Sigmoid colon (tissue), 7 donors: Measurements from ENCODE around the gene PATJ. TPM values are rescaled to one million over a fixed set of nuclear protein-coding genes. Genes with fewer than 3 reads are reported as not detected.

Experiments used
- DNase-seq: peaks from one replicate; pipeline ENCODE4 v3.0.0-alpha.2; 2019
- H3K27ac ChIP-seq, 4 donors: fragments of 200-600 bp; sonication (generic); one replicate each; pipeline ENCODE4 v1.5.1; 2016 to 2019; ENCODE audit warnings: mild to moderate bottlenecking in 1 of 4
- H3K27me3 ChIP-seq, 3 donors: fragments of 200-600 bp; sonication (generic); one replicate each; pipeline ENCODE4 v1.5.1; 2019; ENCODE audit warnings: mild to moderate bottlenecking in 1 of 3
- H3K36me3 ChIP-seq, 4 donors: fragments of 200-600 bp; sonication (generic); one replicate each; pipeline ENCODE4 v1.5.1; 2016 to 2019
- H3K4me1 ChIP-seq, 4 donors: fragments of 200-600 bp; sonication (generic); one replicate each; pipeline ENCODE4 v1.5.1; 2017 to 2019
- H3K4me3 ChIP-seq, 4 donors: fragments of 200-600 bp; sonication (generic); one replicate each; pipeline ENCODE4 v1.5.1; 2017 to 2019; ENCODE audit warnings: mild to moderate bottlenecking in 2 of 4, moderate library complexity in 1 of 4
- H3K9me3 ChIP-seq, 4 donors: fragments of 200-600 bp in 3 of 4; sonication (generic) in 3 of 4; one replicate each; pipeline versions ENCODE4 v1.5.1 to v1.6.1; 2013 to 2019
- EP300 ChIP-seq, 4 donors: sonication (generic); formaldehyde crosslinking; IDR thresholded peaks; one replicate each; pipeline ENCODE4 v1.6.1; 2017; ENCODE audit warnings: antibody characterized with exemption in 4 of 4
- POLR2A ChIP-seq, 2 donors: fragments of 450-650 bp; IDR thresholded peaks; one replicate each; pipeline ENCODE4 v1.6.1; 2016; ENCODE audit warnings: antibody characterized with exemption in 2 of 2, mild to moderate bottlenecking in 2 of 2, moderate library complexity in 2 of 2
- POLR2AphosphoS5 ChIP-seq, 4 donors: sonication (generic); formaldehyde crosslinking; IDR thresholded peaks; one replicate each; pipeline ENCODE4 v1.6.1; 2017; ENCODE audit warnings: antibody characterized with exemption in 4 of 4
- WGBS, 2 donors: extraction: QIAGEN DNeasy Blood & Tissue Kit; methylation state at CpG; one replicate each; pipeline ENCODE4 v1.1.7; 2013; 5-methylcytosine and 5-hydroxymethylcytosine counted together
- intact Hi-C: fragments of 100-400 bp; cut with DNase I; formaldehyde crosslinking; loops from one replicate; pipeline ENCODE4 v1.15.1; 2023
- polyA plus RNA-seq, 3 donors: library from polyadenylated mRNA; stranded (reverse); fragments of 200-250 nt; gene quantifications; one replicate each; pipeline ENCODE4 v1.2.3, GENCODE V29; 2013
- total RNA-seq, 4 donors: library from RNA; depleted of rRNA; stranded (reverse); fragments of >200 nt; gene quantifications; one replicate each; pipeline ENCODE4 v1.1.0, GENCODE V29; 2016
- TF ChIP-seq, protein P1 (sequence below), 4 experiments: fragments of 450-650 bp in 3 of 4; fragments of 200-600 bp in 1 of 4; IDR thresholded peaks; one replicate each; pipeline ENCODE4 v1.5.1; 2016 to 2019; ENCODE audit warnings: antibody characterized with exemption in 4 of 4, mild to moderate bottlenecking in 3 of 4, moderate library complexity in 2 of 4
- donor health status: healthy with polysubstance abuse.
- donor health status: Bipolar disorder and iron deficiency.
- donor health status: healthy.

PATJ gene
- total and polyA plus RNA-seq, 7 donors = 10.2 to 33.2 (median 21.3) TPM

DNA sequence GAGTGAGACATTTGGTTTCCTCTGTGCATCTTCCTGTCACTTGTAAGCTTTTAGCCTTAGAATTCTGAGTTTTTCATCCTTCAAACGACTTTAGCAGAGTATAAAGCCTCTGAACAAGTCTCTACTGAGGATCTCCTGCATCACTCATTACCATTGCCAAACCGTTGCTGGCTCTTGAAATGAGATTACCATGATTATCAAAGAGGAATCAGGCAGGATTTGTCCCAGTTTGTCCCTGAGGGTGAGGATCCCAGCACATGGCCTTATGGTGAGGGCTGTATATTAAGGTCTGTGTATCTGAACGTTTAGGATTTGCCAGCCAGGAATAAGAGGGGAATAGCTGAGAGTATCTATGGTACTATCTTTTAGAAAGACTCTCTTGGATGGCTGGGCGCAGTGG, 282.9 kb downstream of the PATJ start:
- H3K27ac ChIP-seq = no peak overlapping the region
- WGBS, 2 donors = 81 to 85% methylated on average over 4 of the region's 4 CpGs
- peaks cover 0 to 4% (median 0%) of the 10 kb centered on the region in 4 donors for H3K9me3 ChIP-seq
- no peak for DNase-seq
- H3K27me3 ChIP-seq = no peaks in the 10 kb centered on the region
- no peaks in the 10 kb centered on the region for H3K36me3 ChIP-seq
- TF ChIP-seq EP300 (IDR thresholded peaks at IDR 0.05) (no peak), POLR2AphosphoS5 (IDR thresholded peaks at IDR 0.05) (no peak), POLR2A (IDR thresholded peaks at IDR 0.05) (no peak)
- TF ChIP-seq, protein P1, sequence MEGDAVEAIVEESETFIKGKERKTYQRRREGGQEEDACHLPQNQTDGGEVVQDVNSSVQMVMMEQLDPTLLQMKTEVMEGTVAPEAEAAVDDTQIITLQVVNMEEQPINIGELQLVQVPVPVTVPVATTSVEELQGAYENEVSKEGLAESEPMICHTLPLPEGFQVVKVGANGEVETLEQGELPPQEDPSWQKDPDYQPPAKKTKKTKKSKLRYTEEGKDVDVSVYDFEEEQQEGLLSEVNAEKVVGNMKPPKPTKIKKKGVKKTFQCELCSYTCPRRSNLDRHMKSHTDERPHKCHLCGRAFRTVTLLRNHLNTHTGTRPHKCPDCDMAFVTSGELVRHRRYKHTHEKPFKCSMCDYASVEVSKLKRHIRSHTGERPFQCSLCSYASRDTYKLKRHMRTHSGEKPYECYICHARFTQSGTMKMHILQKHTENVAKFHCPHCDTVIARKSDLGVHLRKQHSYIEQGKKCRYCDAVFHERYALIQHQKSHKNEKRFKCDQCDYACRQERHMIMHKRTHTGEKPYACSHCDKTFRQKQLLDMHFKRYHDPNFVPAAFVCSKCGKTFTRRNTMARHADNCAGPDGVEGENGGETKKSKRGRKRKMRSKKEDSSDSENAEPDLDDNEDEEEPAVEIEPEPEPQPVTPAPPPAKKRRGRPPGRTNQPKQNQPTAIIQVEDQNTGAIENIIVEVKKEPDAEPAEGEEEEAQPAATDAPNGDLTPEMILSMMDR (IDR thresholded peaks at IDR 0.05) = no peak
- H3K4me3 ChIP-seq = no peak overlapping the region
- H3K4me1 ChIP-seq = no peaks in the 10 kb centered on the region
- intact Hi-C loops = no loop called here

DNA sequence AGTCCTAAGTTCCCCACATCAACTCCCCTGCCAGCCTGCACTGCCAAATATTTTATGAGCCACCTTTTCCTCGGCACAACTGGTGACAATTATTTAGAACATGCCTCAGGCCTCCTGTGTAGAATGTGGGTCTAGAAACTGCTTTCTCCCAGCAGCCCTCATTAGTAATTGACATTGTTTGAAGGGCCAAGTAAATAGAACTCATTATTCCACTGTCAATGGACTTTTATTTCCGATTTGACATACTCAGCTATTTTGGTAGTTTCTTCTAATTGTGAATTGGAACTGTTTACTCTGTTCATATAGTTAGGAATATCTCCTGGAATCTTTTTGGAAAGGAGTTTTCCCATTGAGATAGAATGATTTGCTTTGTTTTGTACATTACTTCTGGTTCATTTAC, 283.6 kb downstream of the PATJ start:
- Histone ChIP-seq H3K27ac (no peak overlapping the region), H3K36me3 (no peaks in the 10 kb centered on the region), H3K27me3 (no peaks in the 10 kb centered on the region), H3K4me3 (no peak overlapping the region), H3K4me1 (no peaks in the 10 kb centered on the region), H3K9me3 (peaks cover 0 to 4% (median 0%) of the 10 kb centered on the region in 4 donors)
- intact Hi-C loops = no loop called here
- WGBS, 2 donors = 91 to 95% methylated on average over 2 of the region's 2 CpGs
- no peak for TF ChIP-seq EP300 (IDR thresholded peaks at IDR 0.05)
- TF ChIP-seq POLR2AphosphoS5 (IDR thresholded peaks at IDR 0.05) = no peak
- TF ChIP-seq, protein P1 (IDR thresholded peaks at IDR 0.05) = no peak
- TF ChIP-seq POLR2A (IDR thresholded peaks at IDR 0.05) = no peak
- no peak for DNase-seq

DNA sequence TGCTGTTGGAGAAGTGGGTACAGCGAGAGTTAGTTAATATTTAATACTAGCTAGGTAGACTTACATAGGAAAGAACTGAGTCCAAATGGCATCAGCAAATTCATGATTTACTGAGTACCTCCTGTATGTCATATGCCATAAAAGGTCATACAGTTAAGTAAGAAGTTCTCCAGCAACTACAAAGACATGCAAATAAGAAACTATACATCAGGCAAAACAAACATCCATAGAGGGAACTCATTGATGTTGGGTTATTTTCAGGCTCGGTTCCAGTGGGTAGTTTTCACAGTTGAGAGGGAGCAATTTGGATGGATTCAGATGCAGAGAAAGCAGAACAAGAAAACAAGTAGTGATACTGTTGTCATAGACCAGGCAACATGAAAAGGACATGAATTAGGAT, 287.4 kb downstream of the PATJ start:
- TF ChIP-seq EP300 (IDR thresholded peaks at IDR 0.05) = no peak
- no peak for TF ChIP-seq POLR2AphosphoS5 (IDR thresholded peaks at IDR 0.05)
- no peak for TF ChIP-seq POLR2A (IDR thresholded peaks at IDR 0.05)
- TF ChIP-seq, protein P1 (IDR thresholded peaks at IDR 0.05) = no peak
- no peak overlapping the region for H3K27ac ChIP-seq
- no peaks in the 10 kb centered on the region for H3K27me3 ChIP-seq
- H3K36me3 ChIP-seq = no peaks in the 10 kb centered on the region
- WGBS, 2 donors = 75 to 85% methylated on average over 2 of the region's 2 CpGs
- peaks cover 0 to 4% (median 0%) of the 10 kb centered on the region in 4 donors for H3K9me3 ChIP-seq
- no peaks in the 10 kb centered on the region for H3K4me1 ChIP-seq
- no peak for DNase-seq
- intact Hi-C loops = no loop called here
- H3K4me3 ChIP-seq = no peak overlapping the region

GRCh38 chr1:62034790-62035189, 292.5 kb downstream of the PATJ start:
- TF ChIP-seq, protein P1 (IDR thresholded peaks at IDR 0.05) = no peak
- TF ChIP-seq EP300 (IDR thresholded peaks at IDR 0.05) = no peak
- TF ChIP-seq POLR2AphosphoS5 (IDR thresholded peaks at IDR 0.05) = no peak
- no peak for TF ChIP-seq POLR2A (IDR thresholded peaks at IDR 0.05)
- H3K27ac ChIP-seq = no peak overlapping the region
- intact Hi-C loops = no loop called here

DNA sequence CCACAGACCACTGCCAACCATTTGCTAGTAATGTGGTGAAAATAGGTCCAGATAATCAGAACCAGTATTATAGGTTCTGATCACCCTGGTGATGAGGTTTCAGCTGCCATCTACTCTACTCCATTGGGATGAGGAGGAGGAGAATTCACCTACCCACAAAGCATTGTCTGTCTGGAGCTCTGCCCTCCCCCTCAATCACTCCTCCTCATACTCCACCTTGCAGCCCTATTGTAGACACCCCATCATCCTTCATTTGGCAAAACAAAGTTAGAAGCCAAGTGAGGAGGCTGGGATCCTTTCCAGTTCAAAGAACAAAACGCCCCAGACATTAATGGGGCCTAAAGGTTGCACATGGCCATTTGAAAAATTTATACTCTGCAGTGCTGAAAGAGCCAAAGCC, 295.0 kb downstream of the PATJ start:
- no peak for DNase-seq
- TF ChIP-seq, protein P1 (IDR thresholded peaks at IDR 0.05) = no peak
- TF ChIP-seq POLR2AphosphoS5 (IDR thresholded peaks at IDR 0.05) (no peak), POLR2A (IDR thresholded peaks at IDR 0.05) (no peak)
- no peaks in the 10 kb centered on the region for H3K36me3 ChIP-seq
- H3K4me3 ChIP-seq = no peak overlapping the region
- intact Hi-C loops = no loop called here
- no peaks in the 10 kb centered on the region for H3K9me3 ChIP-seq
- H3K27ac ChIP-seq = no peak overlapping the region
- WGBS, 2 donors = 67 to 81% methylated on average over 1 of the region's 1 CpG
- H3K4me1 ChIP-seq = no peaks in the 10 kb centered on the region
- no peaks in the 10 kb centered on the region for H3K27me3 ChIP-seq

More at GRCh38 chr1:62034790-62035189, 292.5 kb downstream of the PATJ start:
- WGBS, 2 donors = 71 to 85% methylated on average over 4 of the region's 4 CpGs
- no peak for DNase-seq
- no peaks in the 10 kb centered on the region for H3K27me3 ChIP-seq
- no peak overlapping the region for H3K4me3 ChIP-seq
- H3K36me3 ChIP-seq = no peaks in the 10 kb centered on the region
- no peaks in the 10 kb centered on the region for H3K9me3 ChIP-seq
- H3K4me1 ChIP-seq = no peaks in the 10 kb centered on the region
